Mucosa of stomach (tissue), 1 donor: Measurements from ENCODE around the gene ONECUT3.
A peak's percentile ranks its signal among the peaks of the same experiment; 100 is the strongest.

Experiments
- H3K27me3 ChIP-seq: one replicate; pipeline ENCODE4 v1.7.0; 2013; ENCODE audit warnings: mild to moderate bottlenecking, low read length; ENCODE audit not compliant: control insufficient read depth, insufficient read depth
- H3K36me3 ChIP-seq: one replicate; pipeline ENCODE4 v1.7.0; 2013; ENCODE audit warnings: low read length; ENCODE audit not compliant: control insufficient read depth, insufficient read depth
- H3K4me1 ChIP-seq: one replicate; pipeline ENCODE4 v1.7.0; 2013; ENCODE audit warnings: mild to moderate bottlenecking, low read length; ENCODE audit not compliant: control insufficient read depth, insufficient read depth
- H3K4me3 ChIP-seq: one replicate; pipeline ENCODE4 v1.7.0; 2013; ENCODE audit warnings: low read length
- H3K9ac ChIP-seq: one replicate; pipeline ENCODE4 v1.7.0; 2013; ENCODE audit warnings: mild to moderate bottlenecking, low read length, moderate library complexity
- H3K9me3 ChIP-seq: one replicate; pipeline ENCODE4 v1.7.0; 2013; ENCODE audit warnings: mild to moderate bottlenecking, low read length, moderate library complexity; ENCODE audit not compliant: control insufficient read depth
- donor health status: Pancreatic carcinoma.

The ONECUT3 gene

DNA sequence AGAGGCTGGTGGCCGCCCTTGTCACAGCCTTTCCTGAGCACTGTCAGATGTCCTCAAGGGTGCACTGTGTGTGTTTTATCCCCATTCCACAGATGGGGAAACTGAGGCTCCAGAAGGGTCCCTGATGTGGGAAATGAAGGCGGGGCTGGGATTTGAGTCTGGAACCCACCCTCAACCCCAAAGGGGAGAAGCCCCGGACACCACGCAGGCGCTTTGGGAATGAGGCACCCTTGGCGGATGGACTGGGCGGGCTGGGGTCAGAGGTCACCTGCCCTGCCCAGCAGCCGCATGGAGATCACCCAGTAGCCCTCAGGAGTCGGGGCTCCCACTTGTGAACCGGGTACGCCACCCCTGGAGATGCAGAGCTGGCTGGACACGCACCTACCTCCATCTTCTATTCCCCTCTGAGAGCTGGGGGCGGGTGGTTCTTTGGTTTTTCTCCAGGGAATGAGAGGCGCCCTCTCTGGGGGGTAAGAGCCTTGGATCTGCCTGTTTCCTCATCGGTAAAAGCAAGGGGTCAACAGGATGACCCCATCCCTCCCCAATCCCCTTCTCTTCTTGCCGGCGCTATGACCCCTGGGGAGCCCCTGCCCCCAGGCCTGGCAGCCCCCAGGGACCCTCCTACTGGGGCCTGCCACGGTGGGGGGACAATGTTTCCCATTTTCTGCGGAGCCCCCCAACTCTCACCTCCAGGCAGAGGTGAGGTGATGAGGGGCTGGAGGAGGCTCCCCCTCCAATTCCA, 8.3 kb upstream of the ONECUT3 start:
- Histone ChIP-seq H3K9ac (peak overlapping the region; percentile 18), H3K4me3 (peak overlapping the region; percentile 7), H3K27me3 (peaks cover 31% of the 10 kb centered on the region), H3K36me3 (no peaks in the 10 kb centered on the region), H3K4me1 (peaks cover 34% of the 10 kb centered on the region), H3K9me3 (no peaks in the 10 kb centered on the region)

DNA sequence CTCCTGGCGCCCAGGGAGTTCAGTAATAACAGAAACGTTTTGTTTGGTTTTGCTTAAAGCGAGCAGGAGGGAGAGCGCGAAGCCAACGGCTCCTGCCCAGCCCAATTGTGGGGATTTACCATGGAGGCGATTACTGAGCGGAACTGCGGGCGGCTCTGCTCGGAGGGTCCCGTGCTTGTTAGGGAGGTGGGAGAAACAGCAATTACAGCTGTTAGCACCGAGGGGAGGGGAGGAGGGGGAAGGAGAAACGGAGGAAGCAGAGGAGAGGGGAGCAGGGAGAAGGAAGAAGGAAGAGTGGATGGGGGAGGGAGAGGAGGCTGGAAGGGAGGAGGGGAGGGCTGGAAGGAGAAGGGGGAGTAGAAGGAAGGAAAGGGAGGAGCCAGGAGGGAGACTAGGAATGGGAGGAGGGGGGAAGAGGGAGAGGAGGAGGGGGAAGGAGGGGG, 7.7 kb upstream of the ONECUT3 start:
- peak overlapping the region; percentile 7 for H3K4me3 ChIP-seq
- H3K9me3 ChIP-seq, result no peaks in the 10 kb centered on the region
- H3K9ac ChIP-seq, result peak overlapping the region; percentile 18
- no peaks in the 10 kb centered on the region for H3K36me3 ChIP-seq
- peaks cover 41% of the 10 kb centered on the region for H3K4me1 ChIP-seq
- H3K27me3 ChIP-seq, result peaks cover 37% of the 10 kb centered on the region

DNA sequence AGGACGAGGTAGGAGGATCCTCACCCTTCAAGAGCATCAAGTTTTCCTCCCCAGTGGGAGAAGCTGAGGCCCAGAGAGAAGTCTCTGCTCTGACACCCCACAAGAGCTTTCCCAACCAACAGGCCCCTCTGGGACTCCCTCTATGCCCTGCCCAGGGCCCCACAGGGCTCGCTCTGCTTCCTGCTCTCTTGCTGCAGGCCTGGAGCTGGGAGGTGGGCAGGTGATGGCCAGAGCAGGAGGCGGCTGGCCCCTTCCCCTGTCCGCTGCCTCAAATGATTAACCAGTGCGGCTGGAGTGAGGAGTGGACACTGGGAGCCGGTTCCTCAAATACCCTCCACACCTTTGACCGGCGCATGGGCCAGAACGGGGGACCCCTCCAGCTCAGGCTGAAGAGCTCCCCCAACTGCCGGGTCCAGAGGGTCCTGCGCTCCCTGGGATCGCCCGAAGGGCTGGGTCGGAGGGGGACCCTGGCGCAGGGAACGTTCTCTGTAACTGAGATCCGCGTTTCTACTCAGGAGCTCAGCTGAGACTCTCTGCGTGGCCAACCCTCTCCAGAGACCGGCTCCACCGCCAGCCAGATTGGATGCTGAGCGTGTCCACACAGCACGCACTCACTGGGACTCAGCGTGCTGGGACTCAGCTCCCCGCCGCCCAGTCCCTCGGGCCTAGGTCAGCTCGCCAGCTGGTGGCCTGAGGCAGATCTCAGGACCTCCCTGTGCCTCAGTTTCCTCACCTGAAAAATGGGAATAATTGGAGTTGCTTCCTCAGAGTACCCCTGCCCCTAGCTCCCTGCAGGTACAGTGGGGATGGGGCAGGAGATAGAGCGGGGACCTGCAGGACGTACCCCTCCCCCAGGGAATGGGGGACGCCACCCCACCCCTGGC, 6.7 kb upstream of the ONECUT3 start:
- H3K27me3 ChIP-seq, result peaks cover 42% of the 10 kb centered on the region
- H3K4me1 ChIP-seq, result peaks cover 45% of the 10 kb centered on the region
- peak overlapping the region; percentile 22 for H3K9ac ChIP-seq
- no peaks in the 10 kb centered on the region for H3K36me3 ChIP-seq
- H3K9me3 ChIP-seq, result no peaks in the 10 kb centered on the region
- no peak overlapping the region for H3K4me3 ChIP-seq

DNA sequence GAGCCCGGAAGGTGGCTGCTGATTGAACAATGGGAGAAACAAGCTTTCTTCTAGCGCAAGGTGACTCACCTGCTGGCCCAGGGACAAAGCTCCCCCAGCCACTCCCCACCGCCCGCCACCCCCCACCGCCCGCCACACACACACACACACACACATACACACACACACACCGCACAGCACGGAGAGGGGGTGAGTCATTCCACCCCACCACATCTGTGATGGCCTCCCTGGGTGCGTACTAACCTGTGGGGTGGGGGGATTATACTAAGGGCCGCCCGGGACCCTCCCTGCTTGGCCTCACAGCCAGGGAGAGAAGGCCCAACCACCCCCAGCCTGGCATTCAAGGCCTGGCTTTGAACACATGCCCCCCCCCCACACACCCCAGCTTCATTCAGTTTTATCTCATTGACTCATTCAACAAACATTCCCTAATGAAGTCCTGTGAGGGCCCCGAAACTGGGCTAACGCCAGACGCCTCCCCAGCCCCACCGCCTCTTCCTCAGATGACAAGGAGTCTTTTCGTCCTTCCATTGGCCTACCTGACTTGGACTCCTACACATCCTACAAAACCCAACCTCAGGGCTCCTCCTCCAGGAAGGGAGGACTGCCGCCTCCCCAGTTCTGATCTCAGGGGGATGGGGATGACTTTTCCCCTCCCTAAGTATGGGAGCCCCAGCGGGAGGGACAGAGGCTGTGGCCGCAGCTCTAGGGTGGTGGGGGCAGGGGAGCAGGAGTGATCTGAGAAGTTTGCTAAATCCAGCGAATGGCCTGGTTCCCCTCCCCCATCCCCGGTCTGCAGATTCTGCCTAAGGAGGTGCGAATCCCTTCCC, 5.8 kb upstream of the ONECUT3 start:
- H3K4me3 ChIP-seq, result peak overlapping the region; percentile 46
- H3K27me3 ChIP-seq, result peaks cover 48% of the 10 kb centered on the region
- H3K4me1 ChIP-seq, result peaks cover 52% of the 10 kb centered on the region
- H3K9me3 ChIP-seq, result no peaks in the 10 kb centered on the region
- no peaks in the 10 kb centered on the region for H3K36me3 ChIP-seq
- H3K9ac ChIP-seq, result peak overlapping the region; percentile 89

DNA sequence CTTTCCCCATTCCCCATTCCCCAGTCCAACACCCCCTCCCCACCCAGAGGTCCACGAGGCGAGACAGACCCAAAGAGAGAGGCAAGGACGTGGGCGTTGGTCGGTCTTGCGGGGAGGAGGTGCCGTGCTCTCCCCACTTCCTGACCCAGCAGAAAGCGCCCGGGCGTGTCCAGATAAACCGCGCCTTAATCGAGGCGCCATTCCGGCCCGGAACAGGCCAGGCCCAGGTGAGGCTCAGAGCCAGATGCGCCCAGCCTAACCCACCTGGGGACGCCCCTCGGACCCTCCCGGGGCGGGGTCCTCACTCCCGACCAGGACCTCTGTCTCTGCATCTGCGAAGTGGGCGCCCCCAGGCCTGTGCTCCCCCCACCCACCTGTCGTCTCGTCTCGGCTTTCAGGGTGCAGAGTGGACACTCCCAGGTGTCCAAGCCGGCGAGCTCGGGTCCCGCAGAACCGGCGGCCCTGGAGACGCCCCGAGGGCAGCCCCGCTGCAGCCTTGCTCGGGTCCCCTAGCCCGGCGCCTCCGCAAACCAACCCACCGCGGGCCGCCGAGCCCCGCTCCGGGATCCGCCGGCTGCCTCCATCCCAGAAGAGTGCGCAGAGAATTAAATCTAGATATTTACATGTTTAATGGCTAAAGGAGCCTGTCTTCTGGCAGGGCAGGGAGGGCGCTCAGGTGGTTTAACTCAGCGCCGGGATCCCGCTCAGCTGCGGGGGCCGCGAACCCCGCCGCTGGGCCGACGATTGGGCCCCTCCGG, 5.0 kb upstream of the ONECUT3 start:
- Histone ChIP-seq H3K4me3 (peak overlapping the region; percentile 46), H3K9me3 (no peaks in the 10 kb centered on the region), H3K4me1 (peaks cover 59% of the 10 kb centered on the region), H3K36me3 (no peaks in the 10 kb centered on the region), H3K9ac (peak overlapping the region; percentile 89), H3K27me3 (peaks cover 52% of the 10 kb centered on the region)

DNA sequence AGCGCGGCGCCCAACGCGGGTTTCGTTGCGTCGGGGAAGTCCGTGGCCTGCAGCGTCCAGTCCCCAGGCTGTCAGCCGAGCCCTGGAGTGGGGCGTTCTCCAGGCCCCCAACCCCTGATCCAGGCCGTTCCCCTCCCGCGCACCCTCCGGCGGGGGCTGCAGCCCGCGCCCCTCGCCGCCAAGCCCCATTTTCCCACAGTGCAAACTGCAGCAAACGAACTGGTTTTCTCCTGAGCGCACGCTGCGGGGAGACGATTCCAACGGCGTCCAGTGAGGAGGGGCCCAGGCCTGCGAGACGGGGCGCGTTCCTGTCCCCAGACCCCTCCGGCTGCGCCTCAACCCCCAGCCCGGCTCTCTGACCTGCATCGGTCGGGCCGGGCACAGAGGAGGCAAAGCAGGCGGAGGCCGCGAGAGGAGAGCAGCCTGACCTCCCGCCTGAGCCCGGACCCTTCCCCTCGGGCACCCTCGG, 4.4 kb upstream of the ONECUT3 start:
- Histone ChIP-seq H3K27me3 (peaks cover 52% of the 10 kb centered on the region), H3K9me3 (no peaks in the 10 kb centered on the region), H3K4me1 (peaks cover 59% of the 10 kb centered on the region), H3K4me3 (peak overlapping the region; percentile 46), H3K36me3 (no peaks in the 10 kb centered on the region), H3K9ac (peak overlapping the region; percentile 89)

DNA sequence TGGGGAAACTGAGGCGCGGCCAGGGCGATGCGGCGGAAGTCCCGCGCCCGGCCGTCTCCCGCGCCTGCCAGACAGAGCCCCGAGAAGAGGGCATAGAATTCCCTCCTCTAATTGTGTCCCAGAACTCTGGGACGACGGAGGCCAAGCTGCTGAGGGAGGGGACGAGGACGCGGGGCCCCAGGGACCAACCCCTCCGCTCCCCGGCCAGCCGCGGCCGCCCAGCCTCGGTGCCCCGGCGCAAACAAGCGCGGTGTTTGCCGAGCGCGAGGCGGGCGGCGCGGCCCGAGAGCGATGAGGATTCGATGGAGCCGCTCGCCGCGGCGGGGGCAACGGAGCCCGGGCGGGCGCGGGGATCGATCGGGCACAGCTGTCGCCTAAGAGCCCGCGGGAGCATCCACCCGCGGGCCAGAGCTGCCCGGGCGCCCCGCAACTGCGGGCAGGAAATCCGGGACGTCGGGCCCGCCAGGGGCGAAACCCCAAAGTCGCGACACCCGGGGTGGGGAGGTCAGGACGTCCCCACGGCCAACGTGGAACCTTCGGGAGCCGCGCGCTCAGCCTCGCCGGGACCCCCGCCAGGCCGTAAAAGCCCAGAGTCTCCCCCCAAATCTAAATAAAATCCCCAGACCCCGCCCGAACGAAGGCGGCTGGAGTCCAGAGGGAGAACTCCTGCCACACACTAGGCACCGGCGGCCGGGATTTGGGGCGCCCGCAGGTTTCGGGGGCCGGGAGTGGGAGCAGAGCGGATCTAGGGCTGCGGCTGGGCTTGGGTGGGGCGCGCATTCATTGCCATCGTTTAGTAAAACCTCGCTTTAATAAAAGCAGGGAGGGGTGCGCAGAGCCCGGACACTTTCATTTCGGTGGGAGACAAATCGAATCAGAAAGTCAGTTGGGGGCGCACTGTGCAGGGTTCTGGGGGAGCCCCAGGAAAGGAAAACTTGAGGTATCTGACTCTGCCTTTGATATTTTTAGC, 3.6 kb upstream of the ONECUT3 start:
- Histone ChIP-seq H3K9me3 (no peaks in the 10 kb centered on the region), H3K4me1 (peaks cover 58% of the 10 kb centered on the region), H3K9ac (peak overlapping the region; percentile 89), H3K4me3 (peak overlapping the region; percentile 25), H3K36me3 (no peaks in the 10 kb centered on the region), H3K27me3 (peaks cover 52% of the 10 kb centered on the region)

DNA sequence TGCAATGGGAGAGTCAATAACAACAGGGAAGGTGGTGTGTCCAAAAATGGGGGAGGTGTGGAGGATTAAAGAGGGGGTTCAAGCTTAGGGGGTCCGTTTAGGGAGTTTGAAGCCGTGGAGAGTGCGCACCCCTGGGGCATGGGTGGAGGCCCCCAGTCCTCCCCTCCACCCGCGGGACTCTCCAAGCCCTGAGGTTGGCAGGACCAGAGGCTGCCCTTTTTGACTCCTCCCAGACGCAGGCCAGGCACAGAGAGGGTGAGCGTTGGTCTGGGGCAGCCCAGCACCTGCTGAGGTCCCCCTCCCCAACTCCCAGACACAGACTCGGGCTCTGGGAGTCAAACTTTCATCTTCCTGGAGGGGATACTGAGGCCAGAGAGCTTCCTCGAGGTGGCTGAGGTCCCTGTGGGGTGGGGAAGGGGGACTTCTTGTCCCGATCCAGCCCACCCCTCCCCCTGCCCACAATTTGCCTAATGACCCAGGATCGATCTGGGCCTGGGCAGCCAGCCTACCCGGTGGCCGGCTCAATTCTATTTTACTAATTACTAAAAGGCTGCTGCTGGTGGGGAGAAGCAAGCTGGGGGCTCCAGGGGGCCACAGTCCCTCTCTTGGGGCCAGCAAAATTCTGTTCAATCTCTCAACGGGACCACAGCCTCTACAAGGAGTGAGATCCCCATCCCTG, 2.8 kb upstream of the ONECUT3 start:
- no peaks in the 10 kb centered on the region for H3K36me3 ChIP-seq
- H3K27me3 ChIP-seq, result peaks cover 47% of the 10 kb centered on the region
- H3K9me3 ChIP-seq, result no peaks in the 10 kb centered on the region
- H3K9ac ChIP-seq, result peak overlapping the region; percentile 89
- peaks cover 50% of the 10 kb centered on the region for H3K4me1 ChIP-seq
- peak overlapping the region; percentile 25 for H3K4me3 ChIP-seq

DNA sequence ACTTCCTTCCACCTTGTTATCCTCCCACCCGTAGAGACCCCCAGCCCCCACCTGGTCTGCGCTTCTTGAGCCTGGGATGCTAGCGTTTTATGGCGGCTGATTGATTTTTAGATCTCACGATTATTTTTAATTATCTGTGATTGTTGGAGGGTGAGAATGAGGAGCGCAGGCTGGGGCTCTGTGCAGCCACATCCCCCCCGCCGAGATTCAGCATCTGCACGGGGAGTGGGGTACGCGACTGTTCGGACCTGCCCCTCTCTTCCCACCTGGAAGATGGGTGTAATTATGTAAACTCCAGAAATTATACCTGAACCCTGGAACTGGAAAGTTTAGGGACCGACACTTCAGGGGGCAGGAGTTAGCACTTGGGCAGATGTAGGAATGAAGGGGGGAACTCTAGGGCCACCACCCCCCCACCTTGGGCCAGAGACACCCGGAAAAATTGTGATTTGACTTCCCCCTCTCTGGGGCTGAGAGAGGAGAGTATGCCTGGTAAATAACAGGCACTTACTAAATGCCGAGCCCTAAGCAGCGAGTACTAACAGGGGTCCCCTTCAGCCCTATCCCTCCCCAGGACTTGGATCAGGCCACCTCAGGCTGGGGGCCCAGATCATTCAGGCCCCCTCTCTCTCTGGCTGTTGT, 1.8 kb upstream of the ONECUT3 start:
- Histone ChIP-seq H3K9me3 (no peaks in the 10 kb centered on the region), H3K4me1 (peaks cover 44% of the 10 kb centered on the region), H3K9ac (no peak overlapping the region), H3K27me3 (peaks cover 55% of the 10 kb centered on the region), H3K36me3 (no peaks in the 10 kb centered on the region), H3K4me3 (no peak overlapping the region)
